ENCODE measurements around the gene GIN1.
"Not testable (repeated sequence)": the region's sequence is repeated elsewhere in the genome, so short reads cannot be mapped to it uniquely, and the experiment has no call there.

The GIN1 gene

GRCh38 chr5:103114440-103114839 is 5.5 kb downstream of the GIN1 start:
- no peak for DNase-seq (ENCODE audit: low read depth, low spot score)

GRCh38 chr5:103112910-103113309 is 7.0 kb downstream of the GIN1 start:
- no peak overlapping the region for H3K4me3 ChIP-seq (ENCODE audit: low read length)
- no peak for DNase-seq (ENCODE audit: low read depth, low spot score)

More at GRCh38 chr5:103114440-103114839, 5.5 kb downstream of the GIN1 start:
- H3K4me3 ChIP-seq (ENCODE audit: low read length) = no peak overlapping the region

GRCh38 chr5:103111468-103111867 is 8.5 kb downstream of the GIN1 start:
- H3K4me3 ChIP-seq (ENCODE audit: low read length) = no peak overlapping the region
- DNase-seq (ENCODE audit: low read depth, low spot score) = peak; percentile 78

GRCh38 chr5:103110403-103110802 is 9.5 kb downstream of the GIN1 start:
- DNase-seq (ENCODE audit: low read depth, low spot score) = no peak
- no peak overlapping the region for H3K4me3 ChIP-seq (ENCODE audit: low read length)

- H3K4me3 ChIP-seq (ENCODE audit: low read length) = no peak overlapping the region
Measured at GRCh38 chr5:103109277-103109676, 10.7 kb downstream of the GIN1 start.

GRCh38 chr5:103108086-103108485 is 11.9 kb downstream of the GIN1 start:
- no peak for DNase-seq (ENCODE audit: low read depth, low spot score)
- no peak overlapping the region for H3K4me3 ChIP-seq (ENCODE audit: low read length)

More at GRCh38 chr5:103109277-103109676, 10.7 kb downstream of the GIN1 start:
- DNase-seq (ENCODE audit: low read depth, low spot score) = no peak

GRCh38 chr5:103102234-103102633 is 17.7 kb downstream of the GIN1 start:
- no peak for DNase-seq (ENCODE audit: low read depth, low spot score)
- no peak overlapping the region for H3K4me3 ChIP-seq (ENCODE audit: low read length)

GRCh38 chr5:103101079-103101750 is 18.7 kb downstream of the GIN1 start:
- H3K4me3 ChIP-seq (ENCODE audit: low read length) = no peak overlapping the region
- DNase-seq (ENCODE audit: low read depth, low spot score) = no peak

GRCh38 chr5:103098993-103099392 is 20.9 kb downstream of the GIN1 start:
- no peak overlapping the region for H3K4me3 ChIP-seq (ENCODE audit: low read length)
- no peak for DNase-seq (ENCODE audit: low read depth, low spot score)

GRCh38 chr5:103094737-103095136 is 25.2 kb downstream of the GIN1 start:
- no peak for DNase-seq (ENCODE audit: low read depth, low spot score)

GRCh38 chr5:103093727-103094126 is 26.2 kb downstream of the GIN1 start:
- DNase-seq (ENCODE audit: low read depth, low spot score) = no peak
- H3K4me3 ChIP-seq (ENCODE audit: low read length) = no peak overlapping the region

More at GRCh38 chr5:103094737-103095136, 25.2 kb downstream of the GIN1 start:
- H3K4me3 ChIP-seq (ENCODE audit: low read length) = no peak overlapping the region

- no peak overlapping the region for H3K4me3 ChIP-seq (ENCODE audit: low read length)
- DNase-seq (ENCODE audit: low read depth, low spot score) = no peak
Measured at GRCh38 chr5:103092676-103093075, 27.3 kb downstream of the GIN1 start.

- H3K4me3 ChIP-seq (ENCODE audit: low read length) = no peak overlapping the region
- DNase-seq (ENCODE audit: low read depth, low spot score) = no peak
Measured at GRCh38 chr5:103090791-103091190, 29.1 kb downstream of the GIN1 start.

GRCh38 chr5:103089272-103089671 is 30.7 kb downstream of the GIN1 start:
- no peak for DNase-seq (ENCODE audit: low read depth, low spot score)
- H3K4me3 ChIP-seq (ENCODE audit: low read length) = no peak overlapping the region

- no peak for DNase-seq (ENCODE audit: low read depth, low spot score)
Measured at GRCh38 chr5:103086547-103086946, 33.4 kb downstream of the GIN1 start.

GRCh38 chr5:103079796-103080195 is 40.1 kb downstream of the GIN1 start:
- no peak for DNase-seq (ENCODE audit: low read depth, low spot score)
- no peak overlapping the region for H3K4me3 ChIP-seq (ENCODE audit: low read length)

More at GRCh38 chr5:103086547-103086946, 33.4 kb downstream of the GIN1 start:
- no peak overlapping the region for H3K4me3 ChIP-seq (ENCODE audit: low read length)

- no peak for DNase-seq (ENCODE audit: low read depth, low spot score)
- no peak overlapping the region for H3K4me3 ChIP-seq (ENCODE audit: low read length)
Measured at GRCh38 chr5:103075442-103075841, 44.5 kb downstream of the GIN1 start.

GRCh38 chr5:103073500-103073899 is 46.4 kb downstream of the GIN1 start:
- not testable (repeated sequence) for DNase-seq (ENCODE audit: low read depth, low spot score)

GRCh38 chr5:103066326-103066725 is 53.6 kb downstream of the GIN1 start:
- DNase-seq (ENCODE audit: low read depth, low spot score) = no peak
- no peak overlapping the region for H3K4me3 ChIP-seq (ENCODE audit: low read length)

More at GRCh38 chr5:103073500-103073899, 46.4 kb downstream of the GIN1 start:
- H3K4me3 ChIP-seq (ENCODE audit: low read length) = not testable (repeated sequence)

GRCh38 chr5:103060424-103060954 is 59.4 kb downstream of the GIN1 start:
- DNase-seq (ENCODE audit: low read depth, low spot score) = no peak
- no peak overlapping the region for H3K4me3 ChIP-seq (ENCODE audit: low read length)

- H3K4me3 ChIP-seq (ENCODE audit: low read length) = no peak overlapping the region
- DNase-seq (ENCODE audit: low read depth, low spot score) = no peak
Measured at GRCh38 chr5:103059525-103059924, 60.4 kb downstream of the GIN1 start.

All from Jurkat, Clone E6-1 (cell line).